A549 (cell line): ENCODE measurements around the gene ELAPOR2.

Source experiments
- BCL3 ChIP-seq: fragments of >200 bp; sonication (Bioruptor Twin); formaldehyde crosslinking; IDR thresholded peaks from 3 replicates; pipeline ENCODE4 v1.6.1; 2016
- BHLHE40 ChIP-seq: IDR thresholded peaks from 2 replicates; pipeline ENCODE4 v1.6.1; 2012; ENCODE audit warnings: low read depth, low read length, inconsistent platforms
- CTCF ChIP-seq: fragments of >200 bp; sonication (Bioruptor Twin); formaldehyde crosslinking; IDR thresholded peaks from 3 replicates; pipeline ENCODE4 v1.5.1; 2016
- ELK1 ChIP-seq: fragments of 150-350 bp; IDR thresholded peaks from 2 replicates; pipeline ENCODE4 v1.6.1; 2014; ENCODE audit warnings: low read depth, mild to moderate bottlenecking, low read length
- FOSB ChIP-seq: fragments of 250-450 bp; sonication (Bioruptor Pico); IDR thresholded peaks from 2 replicates; pipeline ENCODE4 v1.5.0; 2020; ENCODE audit warnings: mild to moderate bottlenecking, moderate library complexity
- MAFK ChIP-seq: fragments of 450-650 bp; IDR thresholded peaks from 2 replicates; pipeline ENCODE4 v1.6.1; 2014; ENCODE audit not compliant: partially characterized antibody
- MAX ChIP-seq: IDR thresholded peaks from 2 replicates; pipeline ENCODE4 v1.6.1; 2012
- NR3C1 ChIP-seq: fragments of >200 bp; sonication (Bioruptor Twin); formaldehyde crosslinking; IDR thresholded peaks from 3 replicates; pipeline ENCODE4 v1.6.1; 2017
- POLR2A ChIP-seq: IDR thresholded peaks from 2 replicates; pipeline ENCODE4 v1.6.1; 2012; ENCODE audit warnings: mild to moderate bottlenecking, low read length
- POLR2AphosphoS2 ChIP-seq: conservative IDR thresholded peaks from 2 replicates; pipeline ENCODE4 v1.6.1; 2012; ENCODE audit warnings: low read length, improper control_type of control experiment, inconsistent platforms
- RARB ChIP-seq: fragments of 250-450 bp; sonication (Bioruptor Pico); IDR thresholded peaks from 2 replicates; pipeline ENCODE4 v1.8.0; 2021; ENCODE audit warnings: mild to moderate bottlenecking, moderate library complexity
- RNF2 ChIP-seq: fragments of 200-600 bp; sonication (generic); IDR thresholded peaks from 2 replicates; pipeline ENCODE4 v1.6.1; 2016; ENCODE audit warnings: low read depth, mild to moderate bottlenecking, antibody characterized with exemption, moderate library complexity, borderline replicate concordance
- ZC3H11A ChIP-seq: fragments of 450-650 bp; IDR thresholded peaks from 2 replicates; pipeline ENCODE4 v1.6.1; 2014; ENCODE audit warnings: antibody characterized with exemption, mild to moderate bottlenecking

GRCh38 chr7:87058744-87059524 lies 520 bp downstream of the ELAPOR2 start:
- TF ChIP-seq FOSB (CRISPR knock-in tag) (no peak), RARB (no peak), MAX (no peak), POLR2A (no peak), POLR2AphosphoS2 (no peak), NR3C1 (no peak), BHLHE40 (no peak), ZC3H11A (no peak), CTCF (no peak), MAFK (no peak), RNF2 (no peak), ELK1 (no peak), BCL3 (no peak)
